Neural progenitor cell (in vitro differentiated cells): ENCODE data around the gene CD22.

Experiments used
- EZH2 ChIP-seq: fragments of 200-600 bp; sonication (generic); IDR thresholded peaks from 2 replicates; pipeline ENCODE4 v1.6.1; 2017; ENCODE audit warnings: antibody characterized with exemption, mild to moderate bottlenecking, moderate library complexity
- TF ChIP-seq, protein P1 (sequence below): fragments of 200-600 bp; sonication (generic); IDR thresholded peaks from 2 replicates; pipeline ENCODE4 v1.5.1; 2017; ENCODE audit warnings: antibody characterized with exemption, mild to moderate bottlenecking

DNA sequence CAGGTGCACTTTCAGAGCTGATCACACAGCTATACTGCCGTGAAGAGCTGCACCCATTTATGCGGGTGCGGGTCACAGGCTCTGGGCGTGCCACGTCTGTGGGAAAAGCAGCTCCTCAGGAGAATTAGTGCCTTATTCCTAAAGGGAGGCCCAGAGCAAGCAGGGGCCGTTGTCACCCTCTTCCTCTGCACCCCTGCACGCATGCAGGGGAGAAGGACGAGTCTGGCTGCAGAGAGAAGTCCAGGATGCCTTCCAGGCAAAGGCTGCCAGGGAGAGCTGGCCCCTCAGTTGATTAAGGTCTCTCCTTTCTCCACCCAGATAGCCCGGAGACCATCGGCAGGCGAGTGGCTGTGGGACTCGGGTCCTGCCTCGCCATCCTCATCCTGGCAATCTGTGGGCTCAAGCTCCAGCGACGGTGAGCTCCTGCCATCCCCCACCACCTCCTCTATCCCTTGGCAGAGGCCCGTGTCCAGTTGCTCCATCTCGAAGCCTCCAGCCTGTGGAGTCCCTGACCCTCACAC lies 15.6 kb downstream of the CD22 start:
- TF ChIP-seq, protein P1, sequence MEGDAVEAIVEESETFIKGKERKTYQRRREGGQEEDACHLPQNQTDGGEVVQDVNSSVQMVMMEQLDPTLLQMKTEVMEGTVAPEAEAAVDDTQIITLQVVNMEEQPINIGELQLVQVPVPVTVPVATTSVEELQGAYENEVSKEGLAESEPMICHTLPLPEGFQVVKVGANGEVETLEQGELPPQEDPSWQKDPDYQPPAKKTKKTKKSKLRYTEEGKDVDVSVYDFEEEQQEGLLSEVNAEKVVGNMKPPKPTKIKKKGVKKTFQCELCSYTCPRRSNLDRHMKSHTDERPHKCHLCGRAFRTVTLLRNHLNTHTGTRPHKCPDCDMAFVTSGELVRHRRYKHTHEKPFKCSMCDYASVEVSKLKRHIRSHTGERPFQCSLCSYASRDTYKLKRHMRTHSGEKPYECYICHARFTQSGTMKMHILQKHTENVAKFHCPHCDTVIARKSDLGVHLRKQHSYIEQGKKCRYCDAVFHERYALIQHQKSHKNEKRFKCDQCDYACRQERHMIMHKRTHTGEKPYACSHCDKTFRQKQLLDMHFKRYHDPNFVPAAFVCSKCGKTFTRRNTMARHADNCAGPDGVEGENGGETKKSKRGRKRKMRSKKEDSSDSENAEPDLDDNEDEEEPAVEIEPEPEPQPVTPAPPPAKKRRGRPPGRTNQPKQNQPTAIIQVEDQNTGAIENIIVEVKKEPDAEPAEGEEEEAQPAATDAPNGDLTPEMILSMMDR = no peak
- TF ChIP-seq EZH2 = no peak
